ENCODE results near the gene HIKESHI. TPM values are rescaled to one million over a fixed set of nuclear protein-coding genes. Genes with fewer than 3 reads are reported as not detected.
"Not testable (repeated sequence)": the region's sequence is repeated elsewhere in the genome, so short reads cannot be mapped to it uniquely, and the experiment has no call there.

The HIKESHI gene
- total RNA-seq, 2 donors from 2014 or later = 41.5 to 47.8 TPM

GRCh38 chr11:86288776-86289507 lies 13.1 kb upstream of the HIKESHI start:
- Mint-ChIP-seq H3K9me3 (peaks cover 0 to 7% of the 10 kb centered on the region in 2 donors), H3K27ac (peak overlapping the region; percentile 86 to 97), H3K36me3 (peaks cover 0 to 41% of the 10 kb centered on the region in 2 donors)
- ATAC-seq (no peak), DNase-seq (ENCODE audit: low spot score in 2 of 2) (no peak)

DNA sequence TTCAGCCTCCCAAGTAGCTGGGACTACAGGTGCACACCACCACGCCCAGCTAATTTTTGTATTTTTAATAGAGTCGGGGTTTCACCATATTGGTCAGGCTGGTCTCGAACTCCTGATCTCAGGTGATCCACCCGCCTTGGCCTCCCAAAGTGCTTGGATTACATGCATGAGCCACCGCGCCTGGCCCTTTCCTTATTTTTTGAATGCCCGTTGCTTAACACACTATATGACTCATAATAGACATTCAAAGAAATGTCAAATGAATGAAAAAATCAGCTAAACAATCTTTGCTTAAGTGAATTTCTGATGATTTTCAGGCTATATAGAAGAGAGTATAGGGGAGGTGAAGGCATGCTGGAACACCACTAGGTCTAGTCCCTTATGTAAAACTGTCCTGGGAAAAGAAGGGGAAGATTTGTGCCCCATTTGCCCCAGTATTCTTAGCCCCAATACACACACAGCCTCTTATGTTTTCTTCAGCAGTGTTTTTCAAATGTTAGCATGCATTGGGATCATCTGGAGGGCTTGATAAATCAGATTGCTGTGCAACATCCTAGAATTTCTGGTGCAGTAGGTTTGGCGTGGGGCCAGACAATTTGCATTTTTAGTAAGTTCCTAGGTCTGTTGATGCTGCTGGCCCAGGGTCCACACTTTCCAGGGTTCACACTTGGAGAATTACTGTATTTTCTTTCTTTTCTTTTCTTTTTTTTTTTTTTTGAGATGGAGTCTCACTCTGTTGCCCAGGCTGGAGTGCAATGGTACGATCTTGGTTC lies 12.3 kb upstream of the HIKESHI start:
- DNase-seq (ENCODE audit: low spot score in 2 of 2); H3K9me3 Mint-ChIP-seq; ATAC-seq: not testable (repeated sequence)
- peaks cover 0 to 33% of the 10 kb centered on the region in 2 donors for H3K36me3 Mint-ChIP-seq
- peak overlapping the region; percentile 86 to 97 for H3K27ac Mint-ChIP-seq

DNA sequence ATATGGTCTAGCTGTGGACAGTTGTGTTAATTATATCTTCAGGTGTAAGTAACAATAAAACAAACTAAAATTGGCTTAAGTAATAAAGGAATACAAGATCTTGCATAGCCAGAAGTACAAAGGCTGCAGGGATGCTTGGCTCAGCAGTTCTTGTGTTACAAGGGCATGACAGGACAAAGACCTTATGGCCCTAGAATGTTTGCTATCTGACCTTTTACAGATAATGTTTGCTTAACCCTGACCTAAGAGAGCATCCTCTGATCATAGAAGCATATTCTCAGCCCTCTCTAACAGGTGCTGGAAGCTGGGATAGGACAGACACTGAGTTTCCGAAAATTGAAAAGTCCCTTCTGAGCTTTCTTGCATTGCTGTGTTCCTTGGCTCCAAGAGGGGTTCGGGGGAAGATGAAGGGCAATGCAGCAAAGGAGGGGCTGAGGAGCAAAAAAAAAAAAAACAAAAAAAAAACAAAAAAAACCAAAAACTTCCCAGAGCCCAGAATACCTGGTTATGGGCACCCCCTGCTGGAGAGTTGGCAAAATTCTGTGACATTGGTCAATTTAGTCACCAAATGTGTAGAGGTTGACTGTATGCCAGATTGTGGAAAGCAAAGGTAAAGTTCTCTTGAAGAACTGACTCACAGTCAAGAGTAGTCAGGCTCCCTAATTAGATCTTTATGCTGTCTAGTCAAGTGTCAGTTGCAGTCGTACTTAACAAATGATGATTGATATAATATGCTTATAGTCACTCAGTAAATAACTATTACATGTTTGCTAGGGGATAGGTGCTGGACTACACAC lies 10.4 kb upstream of the HIKESHI start:
- DNase-seq (ENCODE audit: low spot score in 2 of 2) = peak in 1 of 2 donors; percentile 71
- Mint-ChIP-seq H3K9me3 (peaks cover 0 to 12% of the 10 kb centered on the region in 2 donors), H3K36me3 (peaks cover 0 to 21% of the 10 kb centered on the region in 2 donors), H3K27ac (peak overlapping the region; percentile 76 to 99)
- peak; percentile 29 to 48 for ATAC-seq

DNA sequence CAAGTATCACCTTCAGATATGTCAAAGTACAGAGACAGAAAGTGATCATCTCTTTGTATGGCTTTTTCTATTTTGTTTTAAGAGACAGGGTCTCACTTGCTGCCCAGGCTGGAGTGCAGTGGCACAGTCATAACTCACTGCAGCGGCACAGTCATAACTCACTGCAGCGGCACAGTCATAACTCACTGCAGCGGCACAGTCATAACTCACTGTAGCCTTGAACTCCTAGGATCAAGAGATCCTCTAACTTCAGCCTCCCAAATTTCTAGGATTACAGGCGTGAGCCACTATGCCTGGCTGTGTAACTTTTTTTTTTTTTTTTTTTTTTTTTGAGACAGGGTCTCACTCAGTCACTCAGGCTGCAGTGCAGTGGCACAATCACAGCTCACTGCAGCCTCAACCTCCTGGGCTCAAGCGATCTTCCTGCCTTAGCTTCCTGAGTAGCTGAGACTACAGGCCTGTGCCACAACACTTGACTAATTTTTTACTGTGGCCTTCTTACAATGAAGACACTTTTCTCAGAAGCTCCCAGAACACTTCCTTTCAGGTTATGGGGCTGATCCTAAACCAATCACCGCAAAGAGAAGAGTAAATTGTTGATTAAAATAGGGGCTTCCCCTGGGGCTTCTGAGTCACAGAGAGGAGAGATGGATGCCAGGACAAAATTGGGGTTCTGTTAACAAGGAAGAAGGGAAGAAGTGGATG lies 9.0 kb upstream of the HIKESHI start:
- Mint-ChIP-seq H3K9me3 (peaks cover 0 to 12% of the 10 kb centered on the region in 2 donors), H3K36me3 (peaks cover 0 to 21% of the 10 kb centered on the region in 2 donors), H3K27ac (peak overlapping the region; percentile 76 to 99)
- ATAC-seq (peak; percentile 84 to 89), DNase-seq (ENCODE audit: low spot score in 2 of 2) (peak in 1 of 2 donors; percentile 57)

DNA sequence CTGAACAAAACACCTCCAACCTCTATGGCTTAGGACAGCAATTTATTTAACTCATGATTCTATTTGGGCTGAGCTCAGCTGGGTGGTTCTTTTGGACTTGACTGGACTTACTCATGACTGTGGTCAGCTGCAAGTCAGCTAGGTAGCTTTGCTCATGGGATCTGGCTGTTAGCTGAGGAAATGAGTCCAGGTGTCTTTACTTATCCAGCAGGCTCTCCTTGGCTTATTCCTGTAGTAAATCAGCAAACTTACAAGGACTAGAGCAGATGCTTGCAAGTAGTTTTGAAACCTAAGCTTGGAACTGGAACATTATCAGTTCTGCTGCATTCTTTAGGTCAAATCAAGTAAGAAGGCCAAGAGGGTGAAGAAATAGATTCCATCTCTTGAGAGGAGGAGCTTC lies 8.0 kb upstream of the HIKESHI start:
- Mint-ChIP-seq H3K9me3 (peaks cover 0 to 12% of the 10 kb centered on the region in 2 donors), H3K36me3 (peaks cover 0 to 19% of the 10 kb centered on the region in 2 donors), H3K27ac (peak overlapping the region in 1 of 2 donors; percentile 44)
- no peak for ATAC-seq
- no peak for DNase-seq (ENCODE audit: low spot score in 2 of 2)

DNA sequence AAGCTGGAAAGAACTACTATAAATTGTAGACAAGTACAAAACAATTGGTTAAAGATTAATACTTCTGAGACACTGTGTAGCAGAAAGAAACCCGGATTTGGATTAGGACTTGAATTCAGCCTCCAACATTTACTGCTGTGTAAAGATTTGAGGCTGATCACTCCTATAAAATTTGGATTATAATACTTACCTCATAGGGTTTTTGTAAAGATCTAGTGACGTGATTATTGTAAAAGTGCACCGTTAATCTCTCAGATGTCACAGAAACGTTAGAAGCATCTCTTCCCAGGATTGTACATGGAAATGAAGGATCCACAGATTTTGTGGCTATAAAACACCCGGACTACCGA lies 323 bp upstream of the HIKESHI start:
- Mint-ChIP-seq H3K36me3 (peaks cover 17 to 23% of the 10 kb centered on the region in 2 donors), H3K27ac (peak overlapping the region; percentile 98 to 100), H3K9me3 (no peaks in the 10 kb centered on the region)
- DNase-seq (ENCODE audit: low spot score in 2 of 2) (no peak), ATAC-seq (no peak)

GRCh38 chr11:86303257-86303656 lies 1.2 kb downstream of the HIKESHI start:
- Mint-ChIP-seq H3K27ac (peak overlapping the region; percentile 98 to 100), H3K36me3 (peaks cover 17 to 23% of the 10 kb centered on the region in 2 donors), H3K9me3 (no peaks in the 10 kb centered on the region)
- no peak for ATAC-seq
- DNase-seq (ENCODE audit: low spot score in 2 of 2) = no peak

DNA sequence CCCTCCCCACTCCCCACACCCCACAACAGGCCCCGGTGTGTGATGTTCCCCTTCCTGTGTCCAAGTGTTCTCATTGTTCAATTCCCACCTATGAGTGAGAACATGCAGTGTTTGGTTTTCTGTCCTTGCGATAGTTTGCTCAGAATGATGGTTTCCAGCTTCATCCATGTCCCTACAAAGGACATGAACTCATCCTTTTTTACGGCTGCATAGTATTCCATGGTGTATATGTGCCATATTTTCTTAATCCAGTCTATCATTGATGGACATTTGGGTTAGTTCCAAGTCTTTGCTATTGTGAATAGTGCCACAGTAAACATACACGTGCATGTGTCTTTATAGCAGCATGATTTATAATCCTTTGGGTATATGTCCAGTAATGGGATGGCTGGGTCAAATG lies 6.7 kb downstream of the HIKESHI start:
- H3K9me3 Mint-ChIP-seq; H3K27ac Mint-ChIP-seq; ATAC-seq; DNase-seq (ENCODE audit: low spot score in 2 of 2): not testable (repeated sequence)
- peaks cover 16 to 36% of the 10 kb centered on the region in 2 donors for H3K36me3 Mint-ChIP-seq

GRCh38 chr11:86313793-86314192 lies 11.8 kb downstream of the HIKESHI start:
- ATAC-seq (no peak), DNase-seq (ENCODE audit: low spot score in 2 of 2) (no peak)
- H3K9me3 Mint-ChIP-seq = no peaks in the 10 kb centered on the region
- H3K36me3 Mint-ChIP-seq = peaks cover 16 to 29% of the 10 kb centered on the region in 2 donors
- H3K27ac Mint-ChIP-seq = peak overlapping the region in 1 of 2 donors; percentile 30

DNA sequence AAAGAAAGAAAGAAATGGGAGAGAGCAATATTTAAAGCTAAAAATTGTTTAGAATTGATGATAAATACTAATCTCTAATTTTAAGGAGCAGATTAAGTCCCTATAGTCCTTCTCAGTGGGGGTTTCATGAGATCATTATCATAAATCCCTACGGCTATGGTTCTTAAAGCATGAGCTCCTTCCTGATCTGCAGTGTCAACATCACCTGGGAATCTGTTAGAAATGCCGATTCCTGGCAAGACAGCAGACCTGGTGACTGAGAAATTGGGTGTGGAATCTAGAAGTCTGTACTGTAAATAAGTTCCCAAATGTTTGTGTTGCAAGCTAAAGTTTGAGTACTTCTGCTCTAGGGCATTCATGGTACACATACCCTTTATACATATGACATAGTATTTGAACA lies 12.6 kb downstream of the HIKESHI start:
- Mint-ChIP-seq H3K27ac (peak overlapping the region; percentile 68 to 69), H3K36me3 (peaks cover 16 to 29% of the 10 kb centered on the region in 2 donors)

DNA sequence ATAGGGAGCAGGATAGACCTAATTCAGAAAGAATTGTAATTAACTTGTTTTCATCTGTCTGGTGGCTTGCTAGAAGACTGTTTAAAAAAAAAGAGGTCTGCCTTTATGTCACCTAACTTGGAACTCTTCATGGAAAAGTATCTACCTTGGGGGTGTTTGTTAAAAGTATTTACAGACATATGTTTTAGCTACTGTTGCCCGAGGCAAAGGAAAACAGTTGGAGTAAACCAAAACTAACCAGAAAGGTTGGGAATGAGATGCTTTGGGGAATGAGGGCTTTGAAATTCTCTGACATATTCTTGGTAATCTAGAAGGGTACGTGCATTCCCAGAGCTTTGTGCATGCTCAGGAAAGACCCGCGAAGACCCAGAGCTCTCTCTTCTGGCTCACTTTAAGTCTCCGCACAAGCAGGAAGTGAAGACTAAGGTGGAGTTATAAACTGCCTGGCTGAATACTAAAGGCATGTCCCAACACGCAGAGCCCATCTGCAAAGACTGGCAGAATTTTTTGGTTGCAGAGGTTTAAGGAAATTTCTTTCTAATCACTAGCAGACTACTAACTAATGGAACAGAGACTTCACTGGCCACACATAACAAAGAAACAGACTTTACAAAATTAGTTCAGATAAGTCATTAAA lies 33.2 kb downstream of the HIKESHI start:
- DNase-seq (ENCODE audit: low spot score in 2 of 2) (no peak), ATAC-seq (no peak)
- Mint-ChIP-seq H3K9me3 (peaks cover 0 to 4% of the 10 kb centered on the region in 2 donors), H3K36me3 (peaks cover 24 to 48% of the 10 kb centered on the region in 2 donors), H3K27ac (peak overlapping the region; percentile 11 to 71)

More for the DNA sequence above, 12.6 kb downstream of the HIKESHI start:
- ATAC-seq (no peak), DNase-seq (ENCODE audit: low spot score in 2 of 2) (no peak)
- no peaks in the 10 kb centered on the region for H3K9me3 Mint-ChIP-seq

- no peak overlapping the region for H3K27ac Mint-ChIP-seq
- H3K9me3 Mint-ChIP-seq = peaks cover 0 to 4% of the 10 kb centered on the region in 2 donors
- DNase-seq (ENCODE audit: low spot score in 2 of 2) = no peak
- no peak for ATAC-seq
- H3K36me3 Mint-ChIP-seq = peaks cover 24 to 60% of the 10 kb centered on the region in 2 donors
These were observed 35.2 kb downstream of the HIKESHI start for GRCh38 chr11:86337227-86337626.

DNA sequence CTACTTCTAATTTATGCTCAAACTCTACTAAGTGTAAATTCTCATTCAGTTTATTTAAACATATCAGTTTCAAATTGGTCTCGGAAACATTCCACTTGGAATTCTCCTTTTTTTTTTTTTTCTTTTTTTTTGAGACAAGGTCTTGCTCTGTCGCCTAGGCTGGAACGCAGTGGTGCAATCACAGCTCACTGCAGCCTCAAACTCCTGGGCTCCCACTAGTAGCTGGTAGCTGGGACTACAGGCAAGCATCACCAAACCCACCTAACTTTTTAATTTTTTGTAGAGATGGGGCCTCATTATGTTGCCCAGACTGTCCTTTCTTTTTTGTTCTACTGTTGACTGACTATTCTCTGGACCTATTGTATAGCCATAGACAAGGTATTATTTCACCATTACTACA lies 39.3 kb downstream of the HIKESHI start:
- Mint-ChIP-seq H3K9me3 (no peaks in the 10 kb centered on the region), H3K36me3 (peaks cover 11 to 47% of the 10 kb centered on the region in 2 donors), H3K27ac (no peak overlapping the region)
- DNase-seq (ENCODE audit: low spot score in 2 of 2) (no peak), ATAC-seq (no peak)

GRCh38 chr11:86346513-86346912 lies 44.5 kb downstream of the HIKESHI start:
- ATAC-seq = no peak

GRCh38 chr11:86355256-86355655 lies 53.2 kb downstream of the HIKESHI start:
- H3K9me3 Mint-ChIP-seq = no peaks in the 10 kb centered on the region

More at GRCh38 chr11:86346513-86346912, 44.5 kb downstream of the HIKESHI start:
- Mint-ChIP-seq H3K36me3 (peaks cover 0 to 7% of the 10 kb centered on the region in 2 donors), H3K27ac (no peak overlapping the region), H3K9me3 (no peaks in the 10 kb centered on the region)
- no peak for DNase-seq (ENCODE audit: low spot score in 2 of 2)

DNA sequence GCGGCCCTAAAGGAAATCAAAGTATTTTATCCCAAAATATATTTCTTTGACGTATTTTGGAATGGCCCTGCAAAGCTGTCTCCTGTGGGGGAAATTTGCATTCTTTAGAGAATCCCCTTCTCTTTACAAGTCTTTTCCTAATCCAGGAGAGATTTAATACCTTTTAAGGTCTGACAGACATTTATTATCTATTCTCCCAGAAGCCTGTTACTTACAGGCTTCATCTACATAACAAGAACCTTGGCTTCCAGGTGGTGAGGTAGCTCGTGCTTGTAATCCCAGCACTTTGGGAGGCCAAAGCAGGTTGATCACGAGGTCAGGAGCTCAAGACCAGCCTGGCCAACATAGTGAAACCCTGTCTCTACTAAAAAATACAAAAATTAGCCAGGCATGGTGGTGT lies 55.4 kb downstream of the HIKESHI start:
- H3K9me3 Mint-ChIP-seq; DNase-seq (ENCODE audit: low spot score in 2 of 2); H3K27ac Mint-ChIP-seq; ATAC-seq; H3K36me3 Mint-ChIP-seq: not testable (repeated sequence)

More at GRCh38 chr11:86355256-86355655, 53.2 kb downstream of the HIKESHI start:
- ATAC-seq (no peak), DNase-seq (ENCODE audit: low spot score in 2 of 2) (no peak)
- Mint-ChIP-seq H3K27ac (no peak overlapping the region), H3K36me3 (no peaks in the 10 kb centered on the region)

All from activated naive CD4-positive, alpha-beta T cell treated with anti-CD3 and anti-CD28 coated beads, Interleukin-2, amount 50 U/mL, for 72 hours (primary cell).